Superior temporal gyrus (tissue), 1 donor: ENCODE measurements around the gene SEC61A2.
"Not testable (repeated sequence)": the region's sequence is repeated elsewhere in the genome, so short reads cannot be mapped to it uniquely, and the experiment has no call there.

Experiments used
- DNase-seq: peaks from one replicate; pipeline ENCODE4 v3.0.0-alpha.2; 2016; ENCODE audit errors: extremely low spot score

Gene SEC61A2

GRCh38 chr10:12160664-12161063, 31.2 kb downstream of the SEC61A2 start:
- DNase-seq: no peak

DNA sequence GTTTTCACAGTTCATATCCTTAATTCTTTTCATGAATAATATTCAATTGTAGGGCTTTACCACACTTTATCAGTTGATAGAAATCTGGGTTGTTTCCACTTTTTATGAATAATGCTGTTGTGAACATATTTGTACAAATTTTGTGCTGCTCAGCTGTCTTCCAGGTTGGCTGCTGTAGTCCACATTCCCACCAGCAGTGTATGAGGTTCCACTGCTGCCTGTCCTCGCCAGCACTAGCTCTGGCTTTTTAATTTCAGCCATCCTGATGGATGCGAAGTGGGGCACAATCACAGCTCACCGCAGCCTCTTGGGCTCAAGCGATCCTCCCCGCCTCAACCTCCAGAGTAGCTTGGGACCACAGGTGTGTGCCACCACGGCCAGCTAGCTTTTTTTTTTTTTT, 33.5 kb downstream of the SEC61A2 start:
- no peak for DNase-seq

- no peak for DNase-seq
Observed at GRCh38 chr10:12164085-12164484, 34.6 kb downstream of the SEC61A2 start.

GRCh38 chr10:12165036-12165435, 35.6 kb downstream of the SEC61A2 start:
- DNase-seq: no peak

DNA sequence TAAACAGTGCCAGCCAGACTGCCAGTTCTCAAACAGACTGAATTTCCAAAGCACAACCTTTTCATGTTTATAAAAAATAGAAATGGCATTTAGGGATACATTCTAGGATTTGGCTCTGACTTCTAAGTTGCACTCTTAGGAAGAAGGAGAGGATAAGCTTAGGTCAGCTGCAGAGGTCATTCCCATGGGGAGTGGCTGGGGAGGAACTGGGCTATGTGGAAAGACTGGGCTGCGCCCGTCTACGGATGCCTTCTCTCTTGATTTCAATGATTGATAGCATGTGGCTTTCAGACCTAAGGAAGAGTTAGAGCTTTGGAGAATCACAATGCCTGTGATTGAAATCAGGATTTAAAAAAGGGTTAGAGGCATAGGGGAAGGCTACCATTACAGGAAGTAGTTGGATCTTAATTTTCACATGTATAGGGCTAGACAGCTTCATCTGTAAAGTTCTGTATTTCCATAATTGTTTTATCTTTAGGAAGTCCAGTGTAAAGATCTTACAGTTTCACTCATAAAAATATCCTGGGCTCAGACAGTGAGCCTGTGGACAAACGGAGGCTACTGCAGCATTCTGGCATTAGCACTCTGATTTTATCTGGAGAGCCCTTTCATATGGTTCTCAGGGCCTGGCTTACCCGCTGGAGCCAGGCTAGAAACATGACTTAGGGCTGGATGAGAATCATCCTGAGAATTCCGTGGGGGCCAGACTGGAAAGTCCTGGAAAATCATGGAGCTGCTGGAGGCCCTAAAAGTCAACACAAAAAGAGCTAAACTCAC, 36.7 kb downstream of the SEC61A2 start:
- DNase-seq: no peak

GRCh38 chr10:12171512-12171911, 42.0 kb downstream of the SEC61A2 start:
- DNase-seq: not testable (repeated sequence)

GRCh38 chr10:12177642-12178041, 48.2 kb downstream of the SEC61A2 start:
- no peak for DNase-seq

- DNase-seq: no peak
Observed at GRCh38 chr10:12179606-12180170, 50.2 kb downstream of the SEC61A2 start.

GRCh38 chr10:12180221-12180974, 50.9 kb downstream of the SEC61A2 start:
- no peak for DNase-seq

GRCh38 chr10:12181065-12181775, 51.7 kb downstream of the SEC61A2 start:
- no peak for DNase-seq

DNA sequence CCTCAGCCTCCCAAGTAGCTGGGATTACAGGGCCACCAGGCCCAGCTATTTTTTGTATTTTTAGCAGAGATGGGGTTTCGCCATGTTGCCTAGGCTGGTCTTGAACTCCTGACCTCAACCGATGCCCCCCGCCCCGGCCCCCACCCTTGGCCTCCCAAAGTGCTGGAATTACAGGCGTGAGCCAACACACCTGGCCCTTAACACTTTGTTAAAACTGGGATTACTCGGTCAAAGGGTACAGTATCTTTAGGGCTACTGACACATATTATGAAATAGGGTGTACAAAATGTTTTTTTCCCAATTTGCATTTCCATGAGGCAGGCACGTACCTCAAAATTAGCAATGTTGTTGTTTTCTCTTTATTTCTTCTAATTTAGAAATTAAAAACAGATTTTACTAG, 54.7 kb downstream of the SEC61A2 start:
- DNase-seq: no peak

GRCh38 chr10:12186323-12186722, 56.8 kb downstream of the SEC61A2 start:
- no peak for DNase-seq

DNA sequence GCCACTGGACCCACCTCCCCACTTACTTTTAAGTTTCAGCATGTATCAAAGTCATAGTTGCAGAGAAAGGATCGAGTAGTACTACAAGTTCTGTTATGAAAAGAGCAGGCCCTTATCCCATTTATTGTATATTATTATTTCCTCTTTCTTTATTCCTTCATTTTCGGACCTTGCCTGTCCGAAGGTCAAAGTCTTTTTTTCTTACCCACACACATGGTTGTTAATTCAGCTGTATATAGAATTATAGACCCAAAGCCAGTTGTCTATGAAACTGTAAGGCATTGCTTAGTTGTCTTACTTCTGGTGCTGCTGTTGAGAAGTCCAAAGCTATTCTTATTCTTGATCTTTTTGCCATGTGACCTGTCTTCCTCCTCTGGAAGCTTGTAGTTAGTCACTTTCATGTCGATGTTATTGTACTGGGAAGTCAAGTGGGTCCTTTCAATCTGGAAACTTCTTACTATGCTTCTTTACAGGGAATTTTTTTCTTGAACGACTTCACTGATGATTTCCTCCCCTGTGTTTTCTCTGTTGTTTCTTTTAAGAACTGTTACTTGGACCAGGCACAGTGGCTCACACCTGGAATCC, 57.9 kb downstream of the SEC61A2 start:
- DNase-seq: no peak

- no peak for DNase-seq
Observed at GRCh38 chr10:12188656-12189055, 59.2 kb downstream of the SEC61A2 start.

GRCh38 chr10:12189426-12189825, 59.9 kb downstream of the SEC61A2 start:
- DNase-seq: no peak

DNA sequence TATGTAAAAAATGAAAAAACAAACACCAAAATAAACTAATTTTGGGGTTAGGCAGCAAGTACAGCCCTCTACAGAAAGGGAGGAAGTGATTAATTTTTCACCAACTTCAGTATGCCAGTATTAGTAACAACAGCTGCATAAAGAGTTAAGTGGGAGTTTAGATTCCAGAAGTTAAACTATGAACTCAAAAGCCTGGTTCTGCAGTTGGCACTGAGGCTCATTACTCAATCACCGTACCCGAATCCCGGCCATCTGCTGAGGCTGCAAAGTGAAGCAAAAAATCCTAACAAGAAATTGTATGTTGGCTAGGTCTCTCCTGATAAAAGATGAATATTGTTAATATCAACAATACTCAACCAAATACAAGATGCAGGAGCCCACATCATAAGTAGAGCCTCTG, 62.2 kb downstream of the SEC61A2 start:
- no peak for DNase-seq

GRCh38 chr10:12193193-12193592, 63.7 kb downstream of the SEC61A2 start:
- no peak for DNase-seq

DNA sequence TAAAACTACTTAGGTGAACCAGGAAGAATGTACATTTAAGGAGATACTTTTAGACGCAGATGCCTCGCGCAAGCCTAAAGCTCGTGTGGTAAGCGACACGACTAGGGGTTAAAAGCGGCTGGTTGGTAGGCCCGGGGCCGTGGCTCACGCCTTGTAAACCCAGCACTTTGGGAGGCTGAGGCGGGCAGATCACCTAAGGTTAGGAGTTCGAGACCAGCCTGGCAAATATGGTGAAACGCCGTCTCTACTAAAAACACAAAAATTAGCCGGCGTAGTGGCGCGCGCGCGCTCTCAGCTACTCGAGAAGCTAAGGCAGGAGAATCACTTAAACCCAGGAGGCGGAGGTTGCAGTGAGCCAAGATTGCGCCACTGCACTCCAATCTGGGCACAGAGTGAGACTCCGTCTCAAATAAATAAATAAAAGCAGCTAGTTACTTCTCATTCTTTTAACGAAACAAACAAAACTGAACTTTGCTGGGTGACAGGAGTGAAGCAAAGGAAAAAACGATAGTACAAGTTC, 65.3 kb downstream of the SEC61A2 start:
- peak; percentile 48 for DNase-seq

- no peak for DNase-seq
Observed at GRCh38 chr10:12195281-12195602, 65.8 kb downstream of the SEC61A2 start.

DNA sequence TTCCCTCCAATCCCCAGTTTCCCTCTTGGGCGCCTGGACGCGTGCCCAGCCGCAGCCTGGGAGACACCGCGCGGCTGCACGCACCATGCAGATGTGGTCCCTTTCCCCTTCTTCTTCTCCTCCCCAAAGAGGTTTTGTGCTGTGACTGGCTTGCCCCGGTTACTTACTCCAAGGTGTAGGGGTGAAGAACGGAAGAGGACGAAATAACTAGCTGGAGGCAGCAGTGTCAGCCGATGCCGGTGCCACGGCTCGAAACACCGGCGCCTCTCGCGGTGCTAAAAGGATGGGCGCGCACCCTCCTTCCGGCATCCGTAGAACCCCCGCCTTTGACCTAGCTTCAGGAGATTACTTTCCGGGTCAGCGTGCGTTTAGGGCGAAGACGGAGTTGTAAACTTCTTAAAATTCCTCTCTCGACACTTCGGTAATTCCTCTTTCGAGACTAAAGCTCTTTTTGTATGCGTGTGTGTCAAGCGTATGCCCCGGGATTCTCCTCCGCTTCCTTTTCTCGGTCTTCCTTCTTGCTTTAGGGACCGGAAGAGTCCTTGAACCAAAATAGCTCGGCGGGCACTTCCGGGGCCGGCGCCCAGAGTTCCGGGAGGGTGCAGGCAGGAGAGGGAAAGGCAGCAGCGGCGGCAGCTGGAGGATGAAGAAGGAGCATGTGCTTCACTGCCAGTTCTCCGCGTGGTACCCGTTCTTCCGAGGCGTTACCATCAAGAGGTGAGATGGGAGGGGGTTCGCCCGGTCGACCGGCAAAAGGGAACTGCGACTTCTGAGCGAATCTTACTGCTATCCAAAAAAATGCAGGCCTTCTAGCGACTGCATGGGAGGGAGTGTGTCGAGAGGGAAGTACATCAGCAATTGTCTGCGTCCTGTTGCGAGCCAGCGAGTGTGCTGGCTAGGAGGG, 66.4 kb downstream of the SEC61A2 start, which contains the start of the genes CDC123 and NUDT5:
CDC123 (plus strand) TSS at position 586 of the 904 bp plus-strand sequence; CDS start at position 644, 58 bp downstream.
NUDT5 (minus strand) TSS at position 289 of the 904 bp plus-strand sequence. CDS start 9,600 bp downstream, outside the sequence.
- DNase-seq: peak; percentile 98
